GM15510 (cell line): ENCODE data around the gene ARPC1A.

Experiments used
- POLR2A ChIP-seq: IDR thresholded peaks from 3 replicates; pipeline ENCODE4 v1.6.1; 2011; ENCODE audit warnings: borderline replicate concordance; ENCODE audit not compliant: insufficient read length; ENCODE audit errors: extremely low read depth

Gene ARPC1A

GRCh38 chr7:99393355-99394187 lies 67.9 kb downstream of the ARPC1A start:
- peak; percentile 4 for TF ChIP-seq POLR2A

GRCh38 chr7:99394188-99394502 lies 68.4 kb downstream of the ARPC1A start:
- TF ChIP-seq POLR2A, result no peak

GRCh38 chr7:99395616-99396327 lies 70.1 kb downstream of the ARPC1A start:
- peak; percentile 28 for TF ChIP-seq POLR2A

- peak; percentile 5 for TF ChIP-seq POLR2A
These were observed 71.0 kb downstream of the ARPC1A start for GRCh38 chr7:99396418-99397296.

- TF ChIP-seq POLR2A, result peak; percentile 20
These were observed 71.7 kb downstream of the ARPC1A start for GRCh38 chr7:99397297-99397983.

GRCh38 chr7:99398891-99399445 lies 73.3 kb downstream of the ARPC1A start:
- TF ChIP-seq POLR2A, result no peak

- TF ChIP-seq POLR2A, result no peak
These were observed 73.9 kb downstream of the ARPC1A start for GRCh38 chr7:99399597-99399996.

GRCh38 chr7:99402854-99403253 lies 77.2 kb downstream of the ARPC1A start:
- TF ChIP-seq POLR2A, result no peak

GRCh38 chr7:99403764-99404163 lies 78.1 kb downstream of the ARPC1A start:
- TF ChIP-seq POLR2A, result no peak

- TF ChIP-seq POLR2A, result no peak
These were observed 78.7 kb downstream of the ARPC1A start for GRCh38 chr7:99404235-99404976.

GRCh38 chr7:99404977-99405320 lies 79.3 kb downstream of the ARPC1A start:
- TF ChIP-seq POLR2A, result no peak

GRCh38 chr7:99406557-99406956 lies 80.9 kb downstream of the ARPC1A start:
- no peak for TF ChIP-seq POLR2A

- TF ChIP-seq POLR2A, result no peak
These were observed 82.2 kb downstream of the ARPC1A start for GRCh38 chr7:99407872-99408378.
